UCSD-AML1 (cell line): ENCODE data around the gene DDX1.
A peak's percentile ranks its signal among the peaks of the same experiment; 100 is the strongest.
"Not testable (repeated sequence)": the region's sequence is repeated elsewhere in the genome, so short reads cannot be mapped to it uniquely, and the experiment has no call there.

Experiments
- DNase-seq: peaks from one replicate; lab custom pipeline; 2025; ENCODE audit not compliant: unreplicated experiment; lab: John Stamatoyannopoulos, UW

DDX1 gene

GRCh38 chr2:15591692-15592463, at the start of gene DDX1:
Gene DDX1, plus strand, starts transcription at chr2:15591868. Its CDS starts 66 bp downstream, at chr2:15591934.
- peak; percentile 92 for DNase-seq

- not testable (repeated sequence) for DNase-seq
Observed at GRCh38 chr2:15542269-15542668, 49.4 kb upstream of the DDX1 start.

GRCh38 chr2:15543053-15543452, 48.6 kb upstream of the DDX1 start:
- DNase-seq: no peak

- DNase-seq: no peak
Observed at GRCh38 chr2:15543541-15543940, 48.1 kb upstream of the DDX1 start.

GRCh38 chr2:15544227-15544626, 47.4 kb upstream of the DDX1 start:
- no peak for DNase-seq

DNA sequence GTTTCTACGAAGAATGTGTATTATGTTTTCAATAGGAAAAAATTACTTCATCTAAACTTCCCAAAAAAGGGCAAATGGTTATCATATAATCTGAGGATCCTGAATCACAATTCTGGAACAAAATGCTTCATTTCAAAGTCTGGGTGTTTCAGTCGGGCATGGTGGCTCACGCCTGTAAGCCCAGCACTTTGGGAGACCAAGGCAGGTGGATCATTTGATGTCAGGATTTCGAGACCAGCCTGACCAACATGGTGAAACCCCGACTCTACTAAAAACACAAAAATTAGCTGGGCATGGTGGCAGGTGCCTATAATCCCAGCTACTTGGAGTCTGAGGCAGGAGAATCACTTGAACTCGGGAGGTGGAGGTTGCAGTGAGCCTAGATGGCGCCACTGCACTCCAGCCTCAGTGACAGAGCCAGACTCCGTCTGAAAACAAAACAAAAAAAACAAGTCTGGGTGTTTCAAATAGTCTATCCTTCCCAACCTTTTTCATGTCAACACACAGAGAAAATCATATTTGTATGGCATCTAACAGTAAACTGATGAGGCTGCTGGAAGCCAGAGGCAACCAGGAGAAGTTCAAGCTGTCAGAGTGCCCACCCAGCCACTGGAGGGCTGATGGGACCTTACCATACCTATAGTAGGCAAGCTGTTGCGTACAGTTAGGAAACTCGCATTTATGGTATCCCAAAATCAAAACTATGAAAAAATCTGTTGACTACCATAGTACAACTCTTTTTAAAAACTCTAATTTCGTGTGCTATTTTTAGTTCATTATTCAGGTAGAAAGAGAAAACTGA, 45.2 kb upstream of the DDX1 start:
- DNase-seq: no peak

DNA sequence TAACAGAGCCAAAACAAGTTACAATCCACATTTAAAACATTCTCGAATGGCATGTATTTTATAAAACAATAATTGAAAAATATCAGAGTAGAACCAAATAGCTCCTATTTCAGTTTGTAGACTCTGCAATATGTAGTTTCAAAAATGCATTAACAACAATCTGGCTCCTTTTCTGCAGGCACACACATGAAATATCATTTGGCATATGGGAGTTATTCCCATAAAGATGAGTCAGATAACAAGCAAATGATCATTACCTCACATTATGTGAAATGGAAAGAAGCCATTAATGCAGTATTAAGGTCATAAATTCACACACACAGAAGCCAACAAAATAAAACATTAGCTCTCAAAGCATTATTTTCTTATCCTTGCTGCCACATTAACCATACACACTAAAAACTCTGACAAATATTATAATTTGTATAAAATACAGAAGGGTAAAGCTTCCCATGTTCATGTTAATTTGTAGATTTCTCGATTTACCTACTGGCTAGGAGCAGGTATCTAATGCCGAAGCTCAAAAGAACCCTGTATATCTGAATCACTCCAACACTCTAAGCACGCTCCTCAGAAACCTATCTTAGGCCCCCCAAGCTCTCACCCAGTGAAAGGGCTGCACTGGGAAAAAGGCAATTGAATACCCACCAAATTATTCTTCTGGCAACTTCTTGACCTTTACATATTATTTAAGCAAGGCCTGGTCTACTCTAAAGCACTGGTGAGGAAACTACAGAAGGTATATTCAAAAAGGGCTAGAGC, 44.4 kb upstream of the DDX1 start:
- no peak for DNase-seq

GRCh38 chr2:15548974-15549373, 42.7 kb upstream of the DDX1 start:
- DNase-seq: no peak

- DNase-seq: no peak
Observed at GRCh38 chr2:15553519-15553918, 38.1 kb upstream of the DDX1 start.

GRCh38 chr2:15553951-15554350, 37.7 kb upstream of the DDX1 start:
- no peak for DNase-seq

DNA sequence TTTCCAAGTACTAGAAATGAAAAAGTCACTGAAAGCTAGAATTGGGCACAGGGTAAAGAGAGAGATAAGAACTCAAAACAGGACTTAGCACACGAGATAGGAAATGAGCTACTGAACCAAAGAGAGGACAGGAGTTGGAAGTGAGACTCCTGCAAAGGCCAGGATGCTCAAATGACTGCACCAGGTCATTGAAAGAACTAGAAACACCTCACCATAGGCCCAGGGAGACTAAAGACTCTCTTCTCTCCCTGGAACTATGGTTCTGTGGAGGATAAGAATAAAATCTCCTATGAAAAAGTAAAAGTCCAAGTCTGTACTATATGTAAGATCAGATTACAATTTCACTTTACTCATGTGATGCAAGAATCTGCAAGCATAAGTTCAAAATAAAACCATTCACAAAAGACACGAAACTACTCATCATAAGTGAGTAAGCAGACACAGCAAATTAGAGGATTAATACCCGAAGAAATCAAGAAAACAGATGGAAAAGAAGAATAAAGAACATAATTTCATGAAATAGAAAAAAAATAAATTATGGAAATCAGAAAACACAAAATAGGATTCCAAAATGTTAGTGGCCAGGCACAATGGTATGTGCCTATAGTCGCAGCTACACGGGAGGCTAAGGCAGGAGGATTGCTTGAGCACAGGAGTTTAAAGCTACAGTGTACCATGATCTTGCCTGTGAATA, 37.0 kb upstream of the DDX1 start:
- no peak for DNase-seq

- DNase-seq: no peak
Observed at GRCh38 chr2:15555760-15556193, 35.9 kb upstream of the DDX1 start.

GRCh38 chr2:15556311-15556930, 35.2 kb upstream of the DDX1 start:
- DNase-seq: no peak

DNA sequence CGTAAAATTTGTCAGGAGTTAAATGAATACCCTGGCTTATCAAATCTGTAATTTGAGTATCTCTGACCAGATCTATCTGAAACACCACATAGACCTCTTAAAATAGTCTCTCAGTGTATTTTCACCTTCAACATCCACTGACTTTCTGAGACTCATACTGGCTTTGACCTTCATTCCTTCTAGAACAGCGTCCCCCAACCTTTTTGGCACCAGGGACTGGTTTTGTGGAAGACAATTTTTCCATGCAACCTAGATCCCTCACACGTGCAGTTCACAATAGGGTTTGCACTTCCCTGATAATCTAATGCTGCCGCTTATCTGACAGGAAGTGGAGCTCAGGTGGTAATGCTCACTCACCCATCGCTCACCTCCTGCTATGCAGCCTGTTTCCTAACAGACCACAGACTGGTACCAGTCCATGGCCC, 33.8 kb upstream of the DDX1 start:
- DNase-seq: no peak

DNA sequence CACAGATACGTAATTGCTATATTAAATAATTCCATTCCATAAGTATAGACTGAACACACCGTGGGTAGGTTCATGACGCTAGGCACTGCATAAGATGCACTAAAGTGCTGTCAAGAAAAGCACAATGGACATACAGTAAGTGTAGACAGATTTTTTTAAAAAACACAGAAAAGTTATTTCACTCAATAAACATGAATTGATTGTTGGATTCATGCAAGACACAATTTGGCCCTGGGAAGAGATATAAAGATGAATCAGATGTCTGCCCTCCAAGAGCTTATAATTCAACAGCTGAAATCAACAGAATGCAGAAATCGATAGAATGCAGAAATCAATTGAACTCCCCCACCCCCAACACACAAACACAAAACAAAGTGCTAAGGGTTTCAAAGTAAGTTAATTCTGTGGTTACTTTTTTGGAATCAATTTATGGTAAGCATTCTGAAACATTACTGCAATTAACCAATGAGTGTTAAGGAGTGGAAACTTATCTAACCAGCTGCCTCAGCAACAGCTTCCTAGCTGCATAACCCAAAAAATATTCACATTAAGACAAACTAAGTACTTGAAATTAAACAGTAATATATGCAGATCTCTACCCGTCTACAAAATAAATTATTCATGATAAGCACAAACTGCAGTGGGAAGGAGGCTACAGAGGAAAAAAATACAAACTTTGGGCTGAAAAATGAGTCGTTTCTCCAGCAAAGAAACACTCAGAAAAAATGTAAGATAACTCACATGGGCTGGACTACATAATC, 32.1 kb upstream of the DDX1 start:
- DNase-seq: no peak

GRCh38 chr2:15560140-15560987, 31.3 kb upstream of the DDX1 start:
- DNase-seq: peak; percentile 36

- DNase-seq: peak; percentile 79
Observed at GRCh38 chr2:15560988-15561573, 30.6 kb upstream of the DDX1 start, which contains the start of gene NBAS. Gene NBAS, minus strand, starts transcription at chr2:15561334. Its CDS starts 30 bp downstream, at chr2:15561304.
